GM19452 (cell line): ENCODE measurements around the gene PAX3.
"Not testable (repeated sequence)": the region's sequence is repeated elsewhere in the genome, so short reads cannot be mapped to it uniquely, and the experiment has no call there.

ENCODE experiments used
- ATAC-seq: cut with Tn5 transposase; IDR thresholded peaks from one replicate; pipeline ENCODE4 v1.9.1; 2021; ENCODE audit not compliant: unreplicated experiment

PAX3 gene

GRCh38 chr2:222218786-222219185 is 80.0 kb downstream of the PAX3 start:
- ATAC-seq = no peak

DNA sequence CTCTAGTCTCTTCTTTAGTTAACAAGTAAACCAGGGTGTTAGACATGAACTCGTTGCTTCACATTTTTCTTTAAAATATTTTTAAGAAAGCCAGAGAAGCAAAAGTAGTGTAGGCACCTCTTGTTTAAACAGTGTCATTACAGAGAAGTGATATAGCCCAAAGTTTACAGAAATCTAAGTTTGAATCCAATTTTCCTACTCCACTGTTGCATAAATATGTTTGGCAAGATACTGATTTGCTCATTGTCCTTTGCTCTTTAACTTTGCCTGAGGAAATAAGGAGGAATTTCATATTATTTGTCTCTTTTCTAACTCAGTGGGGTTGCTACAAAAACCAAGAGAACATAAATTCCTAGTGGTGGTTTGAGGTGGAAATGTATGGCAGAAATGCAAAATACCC is 81.1 kb downstream of the PAX3 start:
- no peak for ATAC-seq

- ATAC-seq = no peak
These were observed 83.9 kb downstream of the PAX3 start for GRCh38 chr2:222214885-222215284.

- no peak for ATAC-seq
These were observed 85.7 kb downstream of the PAX3 start for GRCh38 chr2:222213049-222213448.

DNA sequence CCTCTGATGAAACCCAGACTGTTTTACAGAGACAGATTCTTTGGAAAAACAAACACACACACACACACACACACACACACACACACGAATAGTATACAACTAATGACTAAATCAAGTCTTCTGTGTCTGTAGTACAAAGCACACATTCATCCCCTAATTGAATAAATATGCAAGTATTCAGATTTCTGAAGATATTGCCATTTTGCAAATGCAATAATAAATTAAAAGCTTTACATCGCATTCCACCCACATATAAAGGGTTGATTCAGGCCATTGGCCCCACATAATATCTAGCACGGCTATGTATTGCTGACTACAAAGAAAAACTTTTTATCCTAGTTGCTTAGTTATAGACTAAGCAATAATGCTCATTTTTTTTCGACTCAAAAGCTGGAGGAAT is 86.2 kb downstream of the PAX3 start:
- ATAC-seq = no peak

- ATAC-seq = no peak
These were observed 90.6 kb downstream of the PAX3 start for GRCh38 chr2:222208010-222208690.

DNA sequence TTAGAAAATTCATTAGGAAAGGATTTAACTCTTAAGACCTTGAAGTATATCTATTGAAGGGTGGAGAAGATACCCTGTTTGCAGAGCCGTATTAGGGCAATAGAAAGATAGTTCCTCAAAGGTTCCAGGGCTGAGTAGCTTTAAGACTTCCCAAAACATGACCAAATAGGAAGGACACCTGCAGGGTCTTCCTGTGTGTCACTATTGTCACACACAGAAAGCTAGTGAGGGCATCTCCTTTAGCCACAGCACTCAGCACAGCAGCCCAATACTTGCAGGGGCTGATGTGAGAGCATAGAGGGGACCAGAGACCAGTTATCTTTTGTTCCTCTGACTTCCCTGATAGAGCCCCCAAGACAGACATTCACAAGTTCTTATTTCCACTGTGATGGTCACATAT is 93.7 kb downstream of the PAX3 start:
- no peak for ATAC-seq

DNA sequence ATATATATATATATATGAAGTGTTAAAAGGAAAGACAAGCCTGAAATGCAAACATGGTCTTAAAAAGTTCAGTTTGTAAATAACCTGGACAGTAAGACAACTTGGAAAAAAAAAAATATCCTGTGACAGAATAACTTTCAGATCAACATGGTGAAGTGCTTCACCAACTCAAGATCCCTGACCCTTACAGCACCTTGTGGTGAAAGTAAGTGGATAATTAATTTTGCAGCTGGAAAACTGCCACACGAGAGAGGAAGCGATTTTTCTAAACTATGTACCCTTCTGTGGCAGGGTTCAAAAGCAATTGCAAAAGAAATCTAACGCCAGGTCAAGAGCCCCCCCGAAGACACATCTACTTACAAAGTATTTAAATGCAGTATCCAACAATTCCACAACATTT is 95.8 kb downstream of the PAX3 start:
- no peak for ATAC-seq

DNA sequence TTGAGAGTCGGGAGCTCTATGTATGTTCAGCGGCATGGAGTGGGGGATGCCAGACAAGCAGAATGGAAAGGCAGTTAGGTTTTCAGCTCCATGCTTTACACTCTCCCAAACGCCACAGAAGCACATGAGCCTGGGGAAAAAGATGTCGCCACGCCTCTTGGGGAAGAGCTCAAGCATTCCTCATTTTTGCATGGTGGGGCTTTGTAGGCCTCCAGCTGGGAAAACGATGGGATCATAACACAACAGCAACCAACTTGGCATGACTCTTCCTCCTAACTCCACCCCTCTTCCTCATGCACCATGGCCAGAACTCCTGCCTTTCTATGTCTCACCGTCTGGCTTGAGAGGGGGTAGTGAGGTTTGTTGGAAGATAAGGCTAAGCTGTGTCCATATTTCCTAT is 102.6 kb downstream of the PAX3 start:
- no peak for ATAC-seq

DNA sequence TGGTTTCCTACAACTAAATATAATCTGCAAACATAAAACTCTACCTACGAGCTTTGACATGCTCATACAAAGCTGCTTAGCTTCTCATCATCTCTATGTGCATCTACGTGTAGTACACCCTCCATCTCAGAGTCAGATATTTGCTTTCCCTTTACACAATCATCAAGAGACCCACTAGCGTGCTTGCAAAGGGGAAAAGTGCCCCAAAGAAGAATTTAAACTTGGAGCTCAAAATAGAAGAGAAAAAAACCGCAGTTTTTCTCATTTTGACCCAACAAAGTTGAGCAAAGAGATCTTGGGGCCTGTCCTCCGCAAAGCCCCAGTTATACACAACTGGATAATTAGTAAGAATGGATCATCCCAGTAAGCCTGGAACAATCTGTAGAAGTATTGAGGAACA is 104.1 kb downstream of the PAX3 start:
- no peak for ATAC-seq

GRCh38 chr2:222193328-222193983 is 105.3 kb downstream of the PAX3 start:
- ATAC-seq = no peak

GRCh38 chr2:222180619-222181018 is 118.2 kb downstream of the PAX3 start:
- no peak for ATAC-seq

- ATAC-seq = no peak
These were observed 119.2 kb downstream of the PAX3 start for GRCh38 chr2:222179592-222179991.

DNA sequence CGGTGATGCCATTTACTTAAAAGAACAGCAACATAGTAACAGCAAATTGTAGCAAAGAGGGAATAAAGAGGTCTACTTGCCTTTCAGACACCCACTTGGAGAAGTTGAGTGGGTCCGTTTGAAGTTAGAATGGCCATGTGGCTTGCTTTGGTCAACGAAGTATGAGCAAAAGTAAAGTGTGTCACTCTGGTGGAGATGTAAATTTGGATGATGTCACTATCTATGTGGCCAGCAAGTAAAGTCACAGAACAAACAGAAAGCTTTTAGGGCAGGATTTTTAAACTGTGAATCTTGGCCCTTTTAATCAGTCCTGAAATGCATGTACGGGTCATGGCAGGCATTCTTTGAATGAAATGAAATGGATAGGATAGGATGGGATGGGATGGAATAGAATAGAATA is 120.3 kb downstream of the PAX3 start:
- ATAC-seq = no peak

DNA sequence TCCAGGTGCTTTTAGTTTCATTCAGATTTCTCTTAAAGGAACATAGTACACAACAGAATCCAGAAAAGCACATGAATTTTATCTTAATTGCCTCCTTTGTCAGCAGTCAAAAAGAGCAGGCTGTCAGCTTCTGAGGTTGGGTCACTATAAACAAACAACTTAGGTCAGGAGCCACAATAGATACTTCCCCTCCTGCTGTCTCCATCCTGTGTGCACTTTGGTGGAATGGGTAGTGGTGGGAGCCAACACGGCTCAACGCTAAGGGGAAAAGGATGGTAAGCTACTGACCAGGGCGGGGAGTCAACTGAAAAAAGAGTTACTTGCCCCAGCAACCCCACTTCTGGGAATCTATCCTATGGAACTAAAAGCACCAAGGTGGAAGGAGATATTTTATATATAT is 121.9 kb downstream of the PAX3 start:
- no peak for ATAC-seq

DNA sequence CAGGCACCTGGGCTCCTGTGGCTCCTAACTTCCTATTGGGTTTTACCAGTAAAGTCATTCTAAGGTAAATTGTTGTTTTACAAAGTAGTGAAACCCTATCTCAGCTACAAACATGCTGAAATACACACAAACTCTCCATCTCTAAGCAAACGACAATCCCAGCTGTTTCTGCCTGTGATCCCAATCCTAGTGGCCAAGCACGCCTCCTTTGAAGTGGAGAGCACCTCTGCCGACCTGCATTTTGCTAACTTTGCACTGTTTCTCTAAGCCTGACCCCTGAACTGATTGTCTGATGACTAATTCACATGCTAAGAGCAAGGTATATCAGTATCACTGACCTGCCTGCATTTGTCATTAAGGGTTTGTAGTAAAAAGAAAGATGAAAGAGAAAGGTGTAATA is 124.3 kb downstream of the PAX3 start:
- no peak for ATAC-seq

GRCh38 chr2:222169346-222169745 is 129.5 kb downstream of the PAX3 start:
- ATAC-seq = no peak

DNA sequence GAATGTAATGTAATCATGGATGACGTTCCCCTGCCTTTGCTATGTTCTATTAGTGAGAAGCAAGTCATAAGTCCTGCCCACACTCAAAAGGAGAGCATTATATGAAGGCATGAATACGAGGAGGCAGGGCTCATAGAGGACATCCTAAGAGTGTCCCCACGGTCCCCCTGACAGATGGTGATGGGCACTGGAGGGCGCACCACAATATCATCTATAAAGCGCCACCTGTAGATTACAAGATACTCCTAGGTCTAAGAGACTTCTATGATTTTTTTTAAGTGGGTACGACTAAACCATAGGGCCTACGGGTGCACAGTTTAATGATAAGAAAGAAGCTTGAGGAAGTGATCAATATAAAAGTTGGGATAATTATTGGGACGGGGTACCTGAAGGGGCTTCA is 131.0 kb downstream of the PAX3 start:
- ATAC-seq = no peak

DNA sequence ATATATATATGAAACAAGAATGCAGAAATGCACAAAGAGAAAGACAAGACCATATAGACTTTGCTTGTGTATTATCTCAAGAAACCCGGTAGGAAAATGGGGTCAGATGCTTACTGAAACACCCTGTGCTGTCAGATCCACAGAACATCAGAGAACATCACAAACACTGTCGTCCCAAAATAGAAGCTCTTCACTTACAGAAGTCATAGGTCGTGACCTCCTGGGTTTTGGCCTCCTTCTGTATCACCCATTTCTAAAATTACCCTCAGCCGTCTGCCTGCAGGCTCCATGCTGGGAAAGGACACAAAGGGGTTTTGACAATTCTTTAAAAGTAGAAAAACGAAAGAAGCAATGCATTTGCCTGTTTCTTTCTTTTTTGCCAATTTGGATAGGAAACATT is 137.9 kb downstream of the PAX3 start:
- no peak for ATAC-seq

- ATAC-seq = no peak
These were observed 138.7 kb downstream of the PAX3 start for GRCh38 chr2:222160125-222160524.

GRCh38 chr2:222159221-222159620 is 139.6 kb downstream of the PAX3 start:
- no peak for ATAC-seq

- ATAC-seq = not testable (repeated sequence)
These were observed 143.7 kb downstream of the PAX3 start for GRCh38 chr2:222155003-222155664.
